ENCODE results near the gene KIAA0232.

DNA sequence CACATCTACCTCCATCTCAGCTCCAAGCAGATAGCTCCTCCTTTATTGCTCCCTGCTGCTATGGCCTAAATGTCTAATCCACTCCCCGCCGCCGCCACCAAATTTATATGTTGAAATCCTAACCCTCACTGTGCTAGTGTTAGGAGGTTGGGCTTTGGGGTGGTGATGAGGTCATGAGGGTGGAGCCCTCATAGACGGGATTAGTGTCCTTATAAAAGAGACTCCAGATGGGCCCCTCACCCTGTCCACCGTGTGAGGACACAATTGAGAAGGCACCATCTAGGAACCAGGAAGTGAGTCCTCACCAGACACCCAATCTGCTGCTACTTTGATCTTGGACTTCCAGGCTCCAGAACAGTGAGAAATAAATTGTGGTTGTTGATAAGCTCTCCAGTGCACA lies 113.5 kb downstream of the KIAA0232 start:
- TF ChIP-seq EP300 (IDR thresholded peaks at IDR 0.05) (no peak), POLR2A (IDR thresholded peaks at IDR 0.05; ENCODE audit: low read depth) (no peak)
- TF ChIP-seq, protein P1, sequence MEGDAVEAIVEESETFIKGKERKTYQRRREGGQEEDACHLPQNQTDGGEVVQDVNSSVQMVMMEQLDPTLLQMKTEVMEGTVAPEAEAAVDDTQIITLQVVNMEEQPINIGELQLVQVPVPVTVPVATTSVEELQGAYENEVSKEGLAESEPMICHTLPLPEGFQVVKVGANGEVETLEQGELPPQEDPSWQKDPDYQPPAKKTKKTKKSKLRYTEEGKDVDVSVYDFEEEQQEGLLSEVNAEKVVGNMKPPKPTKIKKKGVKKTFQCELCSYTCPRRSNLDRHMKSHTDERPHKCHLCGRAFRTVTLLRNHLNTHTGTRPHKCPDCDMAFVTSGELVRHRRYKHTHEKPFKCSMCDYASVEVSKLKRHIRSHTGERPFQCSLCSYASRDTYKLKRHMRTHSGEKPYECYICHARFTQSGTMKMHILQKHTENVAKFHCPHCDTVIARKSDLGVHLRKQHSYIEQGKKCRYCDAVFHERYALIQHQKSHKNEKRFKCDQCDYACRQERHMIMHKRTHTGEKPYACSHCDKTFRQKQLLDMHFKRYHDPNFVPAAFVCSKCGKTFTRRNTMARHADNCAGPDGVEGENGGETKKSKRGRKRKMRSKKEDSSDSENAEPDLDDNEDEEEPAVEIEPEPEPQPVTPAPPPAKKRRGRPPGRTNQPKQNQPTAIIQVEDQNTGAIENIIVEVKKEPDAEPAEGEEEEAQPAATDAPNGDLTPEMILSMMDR (IDR thresholded peaks at IDR 0.05): no peak

Data from esophagus muscularis mucosa (tissue), 4 donors.